Omental fat pad (tissue), 4 donors: Measurements from ENCODE around the gene SLC10A6. TPM values are rescaled to one million over a fixed set of nuclear protein-coding genes. Genes with fewer than 3 reads are reported as not detected.

ENCODE experiments used
- ATAC-seq: fragments of 150-250 bp; one replicate; pipeline ENCODE4 v1.9.1; 2016; ENCODE audit warnings: mild to moderate bottlenecking, moderate library complexity; ENCODE audit not compliant: low FRiP score
- DNase-seq: peaks from one replicate; pipeline ENCODE4 v3.0.0-alpha.2; 2019; ENCODE audit warnings: low spot score
- CTCF ChIP-seq, 3 donors: fragments of 450-650 bp; IDR thresholded peaks; one replicate each; pipeline ENCODE4 v1.5.1; 2016 to 2017; ENCODE audit warnings: antibody characterized with exemption in 3 of 3, mild to moderate bottlenecking in 3 of 3, moderate library complexity in 2 of 3
- total RNA-seq, 4 donors: library from RNA; depleted of rRNA; stranded (reverse); fragments of >200 nt; gene quantifications; one replicate each; pipeline ENCODE4 v1.1.0, GENCODE V29; 2016

Gene SLC10A6
- total RNA-seq, 4 donors from 2014 or later = 5.8 to 25.9 (median 14.0) TPM

GRCh38 chr4:86788826-86789225, 60.4 kb downstream of the SLC10A6 start:
- DNase-seq = no peak
- no peak for ATAC-seq
- no peak for TF ChIP-seq CTCF (IDR thresholded peaks at IDR 0.05)

GRCh38 chr4:86778175-86778574, 71.0 kb downstream of the SLC10A6 start:
- ATAC-seq = no peak
- no peak for DNase-seq
- TF ChIP-seq CTCF (IDR thresholded peaks at IDR 0.05) = no peak

- DNase-seq = no peak
- no peak for TF ChIP-seq CTCF (IDR thresholded peaks at IDR 0.05)
- no peak for ATAC-seq
Observed at GRCh38 chr4:86775061-86775460, 74.1 kb downstream of the SLC10A6 start.

Other genes with a start within 250 kb of the SLC10A6 start
- gene C4orf36, start 43.0 kb upstream of the SLC10A6 start, total RNA-seq = 1 to 10 TPM in 2 of 4 donors, under 1 TPM in 1, not detected in 1; 0.48 to 2.2 (median 1.5) TPM
- gene AFF1, start 85.6 kb upstream of the SLC10A6 start, total RNA-seq = 100 to 1,000 TPM in 2 of 4 donors, 10 to 100 TPM in 2; 89.4 to 138 (median 103) TPM